H9 (cell line): ENCODE measurements around the gene ID4. TPM values are rescaled to one million over a fixed set of nuclear protein-coding genes. Genes with fewer than 3 reads are reported as not detected.

Source experiments
- DNase-seq: peaks from one replicate; pipeline ENCODE4 v3.0.0-alpha.2; 2017
- H2AFZ ChIP-seq: one replicate; pipeline ENCODE4 v1.6.1; 2013; ENCODE audit warnings: mild to moderate bottlenecking, low read length, control low read depth, moderate library complexity
- H2AK5ac ChIP-seq: 2 replicates; pipeline ENCODE4 v1.6.1; 2013; ENCODE audit warnings: low read length, control low read depth, mixed read lengths; ENCODE audit not compliant: insufficient read length
- H2BK120ac ChIP-seq: one replicate; pipeline ENCODE4 v1.6.1; 2013; ENCODE audit warnings: low read depth, mild to moderate bottlenecking, low read length, control low read depth, inconsistent platforms; ENCODE audit not compliant: poor library complexity, severe bottlenecking
- H2BK12ac ChIP-seq: 2 replicates; pipeline ENCODE4 v1.6.1; 2013; ENCODE audit warnings: low read length, control low read depth, mixed read lengths, low read depth; ENCODE audit not compliant: insufficient read length
- H2BK15ac ChIP-seq: 2 replicates; pipeline ENCODE4 v1.6.1; 2013; ENCODE audit warnings: low read depth, low read length, control low read depth
- H2BK20ac ChIP-seq: one replicate; pipeline ENCODE4 v1.6.1; 2013; ENCODE audit warnings: low read depth, mild to moderate bottlenecking, low read length, control low read depth, inconsistent platforms; ENCODE audit not compliant: poor library complexity, severe bottlenecking
- H2BK5ac ChIP-seq: 2 replicates; pipeline ENCODE4 v1.6.1; 2013; ENCODE audit warnings: low read length, control low read depth, mixed read lengths; ENCODE audit not compliant: insufficient read length
- H3K14ac ChIP-seq: 2 replicates; pipeline ENCODE4 v1.6.1; 2013; ENCODE audit warnings: low read length, control low read depth; ENCODE audit not compliant: insufficient read depth
- H3K18ac ChIP-seq: 2 replicates; pipeline ENCODE4 v1.6.1; 2013; ENCODE audit warnings: low read depth, mild to moderate bottlenecking, mixed read lengths, low read length, control low read depth; ENCODE audit not compliant: insufficient read length
- H3K23ac ChIP-seq: 2 replicates; pipeline ENCODE4 v1.6.1; 2013; ENCODE audit warnings: low read length, control low read depth, mixed read lengths, low read depth; ENCODE audit not compliant: insufficient read length
- H3K23me2 ChIP-seq: 2 replicates; pipeline ENCODE4 v1.6.1; 2013; ENCODE audit warnings: low read depth, mild to moderate bottlenecking, mixed read lengths, low read length, control low read depth; ENCODE audit not compliant: insufficient read length, poor library complexity, severe bottlenecking
- H3K27ac ChIP-seq: 2 replicates; pipeline ENCODE4 v1.5.1; 2013; ENCODE audit warnings: low read length, control low read depth, mixed read lengths, low read depth; ENCODE audit not compliant: insufficient read length
- H3K27me3 ChIP-seq: 2 replicates; pipeline ENCODE4 v1.6.1; 2013; ENCODE audit warnings: low read length, control low read depth, inconsistent platforms; ENCODE audit not compliant: insufficient read depth
- H3K4ac ChIP-seq: 2 replicates; pipeline ENCODE4 v1.6.1; 2013; ENCODE audit warnings: low read depth, mild to moderate bottlenecking, control low read depth, inconsistent platforms, low read length, moderate library complexity
- H3K4me1 ChIP-seq: 2 replicates; pipeline ENCODE4 v1.6.1; 2013; ENCODE audit warnings: low read length, control low read depth, inconsistent platforms; ENCODE audit not compliant: insufficient read depth
- H3K4me2 ChIP-seq: 2 replicates; pipeline ENCODE4 v1.6.1; 2013; ENCODE audit warnings: low read length, control low read depth, mixed read lengths; ENCODE audit not compliant: insufficient read length, insufficient read depth
- H3K56ac ChIP-seq: 2 replicates; pipeline ENCODE4 v1.6.1; 2013; ENCODE audit warnings: low read depth, mild to moderate bottlenecking, mixed read lengths, low read length, control low read depth; ENCODE audit not compliant: insufficient read length
- H3K79me1 ChIP-seq: 2 replicates; pipeline ENCODE4 v1.6.1; 2013; ENCODE audit warnings: low read depth, mild to moderate bottlenecking, moderate library complexity, low read length, control low read depth, inconsistent platforms; ENCODE audit not compliant: insufficient read depth, poor library complexity, severe bottlenecking
- H3K79me2 ChIP-seq: 2 replicates; pipeline ENCODE4 v1.6.1; 2013; ENCODE audit warnings: low read length, control low read depth, inconsistent platforms; ENCODE audit not compliant: insufficient read depth
- H3K9ac ChIP-seq: 2 replicates; pipeline ENCODE4 v1.6.1; 2013; ENCODE audit warnings: low read length, control low read depth, mixed read lengths; ENCODE audit not compliant: insufficient read length; ENCODE audit errors: extremely low read depth
- H3K9me3 ChIP-seq: one replicate; pipeline ENCODE4 v1.6.1; 2013; ENCODE audit warnings: low read depth, low read length, inconsistent platforms; ENCODE audit not compliant: control insufficient read depth
- H3T11ph ChIP-seq: one replicate; pipeline ENCODE4 v1.6.1; 2013; ENCODE audit warnings: mild to moderate bottlenecking, low read length, control low read depth, inconsistent platforms
- H4K20me1 ChIP-seq: one replicate; pipeline ENCODE4 v1.6.1; 2013; ENCODE audit not compliant: control insufficient read depth, insufficient read length, insufficient read depth
- H4K5ac ChIP-seq: 2 replicates; pipeline ENCODE4 v1.6.1; 2013; ENCODE audit warnings: low read depth, mild to moderate bottlenecking, mixed read lengths, low read length, control low read depth; ENCODE audit not compliant: insufficient read length
- H4K8ac ChIP-seq: replicated peaks from 2 replicates; pipeline ENCODE4 v1.6.1; 2013; ENCODE audit warnings: low read length, control low read depth, mixed read lengths, low read depth; ENCODE audit not compliant: insufficient read length
- H4K91ac ChIP-seq: 2 replicates; pipeline ENCODE4 v1.6.1; 2013; ENCODE audit warnings: low read depth, mild to moderate bottlenecking, moderate library complexity, mixed read lengths, low read length, control low read depth; ENCODE audit not compliant: insufficient read length
- H3K27ac Mint-ChIP-seq, 3 experiments: 2 replicates in 2 of 3; 3 replicates in 1 of 3; pipeline ENCODE4 v1.8.0; 2020 to 2021; ENCODE audit warnings: mixed read lengths in 3 of 3, mild to moderate bottlenecking in 1 of 3, moderate library complexity in 1 of 3
- H3K27me3 Mint-ChIP-seq: 2 replicates; pipeline ENCODE4 v1.8.0; 2021; ENCODE audit warnings: low read depth, mild to moderate bottlenecking, moderate library complexity, mixed read lengths
- H3K36me3 Mint-ChIP-seq, 3 experiments: 2 replicates in 2 of 3; 3 replicates in 1 of 3; pipeline ENCODE4 v1.8.0; 2020 to 2021; ENCODE audit warnings: low read depth in 3 of 3, mixed read lengths in 3 of 3; ENCODE audit not compliant: insufficient read depth in 1 of 3
- H3K4me1 Mint-ChIP-seq, 2 experiments: 2 replicates each; pipeline ENCODE4 v1.8.0; 2020; ENCODE audit warnings: mixed read lengths in 2 of 2
- H3K4me3 Mint-ChIP-seq, 2 experiments: 2 replicates in 1 of 2; 3 replicates in 1 of 2; pipeline ENCODE4 v1.8.0; 2020 to 2021; ENCODE audit warnings: mild to moderate bottlenecking in 2 of 2, mixed read lengths in 2 of 2, moderate library complexity in 1 of 2
- H3K9me3 Mint-ChIP-seq, 2 experiments: 2 replicates in 1 of 2; 3 replicates in 1 of 2; pipeline ENCODE4 v1.8.0; 2020; ENCODE audit warnings: mild to moderate bottlenecking in 2 of 2, mixed read lengths in 2 of 2, moderate library complexity in 1 of 2
- CTCF ChIP-seq: fragments of 200-600 bp; sonication (generic); conservative IDR thresholded peaks from 3 replicates; pipeline ENCODE4 v1.8.0; 2021; ENCODE audit warnings: antibody characterized with exemption, mild to moderate bottlenecking
- WGBS: extraction: QIAGEN DNeasy Blood & Tissue Kit; methylation state at CpG from one replicate; pipeline ENCODE4 v1.1.7; 2013; ENCODE audit warnings: missing lambda C conversion rate, low lambda C conversion rate, mixed read lengths; ENCODE audit not compliant: insufficient read length; ENCODE audit errors: extremely low coverage; 5-methylcytosine and 5-hydroxymethylcytosine counted together
- total RNA-seq: library from RNA; stranded (reverse); gene quantifications from 2 replicates; pipeline ENCODE4 v1.2.1, GENCODE V29; 2021

ID4 gene
- total RNA-seq, 1 experiment from 2014 or later: 14.0 TPM

DNA sequence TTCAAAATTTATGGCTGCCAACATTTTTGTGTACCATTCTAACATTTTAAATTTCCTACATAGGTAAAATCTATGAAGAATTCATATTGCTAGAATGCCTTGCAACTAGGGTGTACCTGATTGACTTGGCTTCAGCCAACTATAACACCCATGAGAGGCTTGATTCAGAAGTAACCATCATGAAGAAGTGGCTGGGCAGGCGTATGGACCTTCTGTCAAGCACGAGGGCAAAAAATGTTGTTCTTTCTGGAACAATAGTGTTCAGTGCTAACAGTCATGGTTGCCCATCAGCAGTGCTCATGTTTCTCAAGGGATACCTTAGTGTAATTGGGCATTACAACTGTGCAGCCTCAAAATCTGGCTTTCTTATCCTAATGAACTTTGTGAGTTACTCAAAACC lies 42.9 kb downstream of the ID4 start:
- DNase-seq: no peak
- Histone ChIP-seq H3K9me3 (no peaks in the 10 kb centered on the region), H2AK5ac (no peak overlapping the region), H2BK15ac (no peak overlapping the region), H3K18ac (no peak overlapping the region), H3K56ac (no peak overlapping the region), H2BK20ac (no peak overlapping the region), H4K91ac (no peak overlapping the region), H3K27ac (no peak overlapping the region), H3T11ph (no peak overlapping the region), H4K5ac (no peak overlapping the region), H3K4me2 (no peak overlapping the region), H4K8ac (no peak overlapping the region), H3K27me3 (no peaks in the 10 kb centered on the region), H2BK120ac (no peak overlapping the region), H3K23me2 (no peaks in the 10 kb centered on the region), H3K23ac (no peak overlapping the region), H4K20me1 (no peaks in the 10 kb centered on the region), H3K4me1 (no peaks in the 10 kb centered on the region), H3K9ac (no peak overlapping the region), H2BK5ac (no peak overlapping the region), H3K79me2 (no peaks in the 10 kb centered on the region), H2AFZ (no peak overlapping the region), H3K4ac (no peak overlapping the region), H2BK12ac (no peak overlapping the region), H3K79me1 (no peaks in the 10 kb centered on the region), H3K14ac (no peak overlapping the region)
- no peaks in the 10 kb centered on the region for H3K36me3 Mint-ChIP-seq
- WGBS: no CpG with 5 or more reads among the region's 2 CpGs
- no peak overlapping the region for H3K4me3 Mint-ChIP-seq
- TF ChIP-seq CTCF: no peak
- H3K4me1 Mint-ChIP-seq: no peaks in the 10 kb centered on the region
- H3K27ac Mint-ChIP-seq: no peak overlapping the region
- no peaks in the 10 kb centered on the region for H3K9me3 Mint-ChIP-seq
- no peaks in the 10 kb centered on the region for H3K27me3 Mint-ChIP-seq
